HepG2 (cell line): ENCODE measurements around the gene ARL3. TPM values are rescaled to one million over a fixed set of nuclear protein-coding genes. Genes with fewer than 3 reads are reported as not detected.
A peak's percentile ranks its signal among the peaks of the same experiment; 100 is the strongest.

Experiments used
- BRF2 ChIP-seq: sonication (generic); formaldehyde crosslinking; IDR thresholded peaks from 2 replicates; pipeline ENCODE4 v1.8.1; 2022; ENCODE audit warnings: mild to moderate bottlenecking, missing genetic modification reagents
- CCDC6 ChIP-seq: sonication (generic); formaldehyde crosslinking; IDR thresholded peaks from 2 replicates; pipeline ENCODE4 v1.8.1; 2022; ENCODE audit warnings: mild to moderate bottlenecking, missing genetic modification reagents, moderate library complexity
- ESRRA ChIP-seq: sonication (generic); formaldehyde crosslinking; IDR thresholded peaks from 2 replicates; pipeline ENCODE4 v1.5.1; 2020; ENCODE audit warnings: mild to moderate bottlenecking, low read depth, missing genetic modification reagents
- HDAC1 ChIP-seq: sonication (generic); formaldehyde crosslinking; IDR thresholded peaks from 2 replicates; pipeline ENCODE4 v1.5.1; 2020; ENCODE audit warnings: mild to moderate bottlenecking, missing genetic modification reagents
- HINFP ChIP-seq: sonication (generic); formaldehyde crosslinking; IDR thresholded peaks from 2 replicates; pipeline ENCODE4 v1.4.0; 2020; ENCODE audit warnings: low read depth, mild to moderate bottlenecking, missing genetic modification reagents
- HIVEP1 ChIP-seq: sonication (generic); formaldehyde crosslinking; IDR thresholded peaks from 2 replicates; pipeline ENCODE4 v1.4.0; 2020; ENCODE audit warnings: mild to moderate bottlenecking, missing genetic modification reagents
- HNRNPK ChIP-seq: fragments of 200-400 bp; formaldehyde crosslinking; IDR thresholded peaks from 2 replicates; pipeline ENCODE4 v1.6.1; 2018; ENCODE audit warnings: low read length, low read depth, moderate library complexity, mild to moderate bottlenecking; ENCODE audit not compliant: poor library complexity, severe bottlenecking
- KDM5A ChIP-seq: fragments of 200-600 bp; sonication (generic); IDR thresholded peaks from 2 replicates; pipeline ENCODE4 v1.7.0; 2018; ENCODE audit warnings: antibody characterized with exemption, mild to moderate bottlenecking, low read length, borderline replicate concordance
- NFIC ChIP-seq: IDR thresholded peaks from 2 replicates; pipeline ENCODE4 v1.6.1; 2012; ENCODE audit warnings: mild to moderate bottlenecking, low read length, inconsistent platforms
- RARA ChIP-seq: IDR thresholded peaks from 2 replicates; pipeline ENCODE4 v1.6.1; 2016; ENCODE audit warnings: missing genetic modification reagents, missing compliant biosample characterization
- SMARCE1 ChIP-seq: fragments of 450-650 bp; IDR thresholded peaks from 2 replicates; pipeline ENCODE4 v1.6.1; 2017; ENCODE audit warnings: borderline replicate concordance
- SUZ12 ChIP-seq: fragments of 150-350 bp; IDR thresholded peaks from 2 replicates; pipeline ENCODE4 v1.6.1; 2014; ENCODE audit warnings: low read depth, low read length
- XRCC5 ChIP-seq: fragments of 200-400 bp; formaldehyde crosslinking; optimal IDR thresholded peaks from 2 replicates; pipeline ENCODE3; 2017; ENCODE audit warnings: mild to moderate bottlenecking, low read length
- ZEB1 ChIP-seq: IDR thresholded peaks from 2 replicates; pipeline ENCODE4 v1.6.1; 2012; ENCODE audit warnings: mild to moderate bottlenecking, low read depth, inconsistent platforms; ENCODE audit not compliant: insufficient replicate concordance
- ZFP36 ChIP-seq: fragments of 150-350 bp; IDR thresholded peaks from 2 replicates; pipeline ENCODE4 v1.6.1; 2018; ENCODE audit warnings: borderline replicate concordance, low read length, low read depth; ENCODE audit not compliant: partially characterized antibody
- ZNF292 ChIP-seq: sonication (generic); formaldehyde crosslinking; IDR thresholded peaks from 2 replicates; pipeline ENCODE4 v1.8.1; 2022; ENCODE audit warnings: mild to moderate bottlenecking, low read depth, missing genetic modification reagents, borderline replicate concordance
- ZNF407 ChIP-seq: sonication (generic); formaldehyde crosslinking; IDR thresholded peaks from one replicate; pipeline ENCODE4 v1.5.1; 2020; ENCODE audit warnings: mild to moderate bottlenecking, missing genetic modification reagents; ENCODE audit errors: not compliant biosample characterization
- ZNF552 ChIP-seq: sonication (generic); formaldehyde crosslinking; IDR thresholded peaks from 2 replicates; pipeline ENCODE4 v1.9.0; 2022; ENCODE audit warnings: missing genetic modification reagents, mild to moderate bottlenecking, borderline replicate concordance
- ZSCAN9 ChIP-seq: IDR thresholded peaks from 2 replicates; pipeline ENCODE4 v1.6.1; 2016; ENCODE audit warnings: borderline replicate concordance
- polyA plus RNA-seq, 8 experiments: library from polyadenylated mRNA; depleted of rRNA in 3 of 8; stranded (reverse) in 7 of 8; unstranded in 1 of 8; fragments of >200 nt; fragmentation: Illumina TruSeq in 4 of 8; extraction: Trizol in 4 of 8; gene quantifications; 2 replicates each; pipeline versions ENCODE4 v1.2.1 to v1.2.3, GENCODE V29; 2011 to 2016; ENCODE audit warnings: low read depth in 4 of 8, missing spikeins in 1 of 8, mixed read lengths in 1 of 8; ENCODE audit not compliant: insufficient read depth in 1 of 8
- total RNA-seq, 5 experiments: library from RNA; depleted of rRNA; stranded (reverse); fragments of >200 nt; fragmentation: Illumina TruSeq; extraction: Trizol; gene quantifications; 2 replicates each; pipeline ENCODE4 v1.2.3, GENCODE V29; 2016; ENCODE audit warnings: low read depth in 1 of 5

The ARL3 gene
- total and polyA plus RNA-seq, 2 of the 13 experiments (the other 11 are each of a cell fraction or from before 2014, with no cell fraction given) = 5.2 to 6.6 TPM

DNA sequence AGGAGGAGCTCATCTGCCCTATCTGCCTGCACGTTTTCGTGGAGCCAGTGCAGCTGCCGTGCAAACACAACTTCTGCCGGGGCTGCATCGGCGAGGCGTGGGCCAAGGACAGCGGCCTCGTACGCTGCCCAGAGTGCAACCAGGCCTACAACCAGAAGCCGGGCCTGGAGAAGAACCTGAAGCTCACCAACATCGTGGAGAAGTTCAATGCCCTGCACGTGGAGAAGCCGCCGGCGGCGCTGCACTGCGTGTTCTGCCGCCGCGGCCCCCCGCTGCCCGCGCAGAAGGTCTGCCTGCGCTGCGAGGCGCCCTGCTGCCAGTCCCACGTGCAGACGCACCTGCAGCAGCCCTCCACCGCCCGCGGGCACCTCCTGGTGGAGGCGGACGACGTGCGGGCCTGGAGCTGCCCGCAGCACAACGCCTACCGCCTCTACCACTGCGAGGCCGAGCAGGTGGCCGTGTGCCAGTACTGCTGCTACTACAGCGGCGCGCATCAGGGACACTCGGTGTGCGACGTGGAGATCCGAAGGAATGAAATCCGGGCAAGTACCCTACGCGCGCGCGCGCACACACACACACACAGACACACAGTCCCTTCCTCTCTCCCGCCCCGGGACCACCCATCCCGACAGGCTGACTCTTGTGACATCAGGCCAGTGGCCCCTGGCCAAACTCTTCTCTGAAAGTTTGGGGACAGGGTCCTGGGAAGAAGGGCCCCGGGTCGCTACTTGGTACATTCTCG is 69.4 kb downstream of the ARL3 start (continued):
- no peak for TF ChIP-seq SMARCE1
- peak; percentile 70; the same call in 1 of the 2 replicates for TF ChIP-seq HINFP (CRISPR knock-in tag)
- TF ChIP-seq HDAC1 (CRISPR knock-in tag) = peak; percentile 78; the same call in 1 of the 2 replicates
- peak; percentile 21; the same call in 1 of the 2 replicates for TF ChIP-seq ZNF292 (CRISPR knock-in tag)
- peak; percentile 93 for TF ChIP-seq ZNF552 (CRISPR knock-in tag)
- TF ChIP-seq ZNF407 (CRISPR knock-in tag) = peak; percentile 19
- TF ChIP-seq HNRNPK = no peak
- peak; percentile 91; the same call in 1 of the 2 replicates for TF ChIP-seq CCDC6
- no peak for TF ChIP-seq SUZ12
- TF ChIP-seq ZSCAN9 (CRISPR knock-in tag) = peak; percentile 4
- TF ChIP-seq KDM5A = 0 out of 2 replicates have a peak, but pooled peaks have one; percentile 16
- no peak for TF ChIP-seq ZEB1
- TF ChIP-seq ZFP36 = no peak
- peak; percentile 41; the same call in 1 of the 2 replicates for TF ChIP-seq RARA (CRISPR knock-in tag)
- no peak for TF ChIP-seq XRCC5
- TF ChIP-seq NFIC = no peak
- peak; percentile 72; the same call in 1 of the 2 replicates for TF ChIP-seq BRF2 (CRISPR knock-in tag)
- TF ChIP-seq ESRRA (CRISPR knock-in tag) = peak; percentile 55; the same call in 1 of the 2 replicates
- no peak for TF ChIP-seq HIVEP1
